Measurements from ENCODE around the gene PDZD2.

The PDZD2 gene

GRCh38 chr5:32102254-32102986 is 463.5 kb downstream of the PDZD2 start:
- Histone ChIP-seq H3K4me1 (ENCODE audit: low read length) (no peaks in the 10 kb centered on the region), H3K27ac (ENCODE audit: low read length) (no peak overlapping the region), H3K9me2 (replicated peaks; ENCODE audit: insufficient read depth, low read length) (no peaks in the 10 kb centered on the region), H3K27me3 (replicated peaks; ENCODE audit: insufficient read depth, low read length) (no peaks in the 10 kb centered on the region), H3K9me3 (replicated peaks; ENCODE audit: insufficient read depth, low read length) (no peaks in the 10 kb centered on the region), H4K20me1 (ENCODE audit: insufficient read depth, low read length) (no peaks in the 10 kb centered on the region), H3K4me2 (ENCODE audit: low read depth, low read length) (no peak overlapping the region), H3K79me2 (ENCODE audit: low read length) (no peaks in the 10 kb centered on the region), H3K36me3 (replicated peaks; ENCODE audit: insufficient read depth, low read length) (no peaks in the 10 kb centered on the region), H2AFZ (ENCODE audit: low read length) (no peak overlapping the region), H3K4me3 (ENCODE audit: low read length) (no peak overlapping the region), H3F3A (ENCODE audit: insufficient read depth, low read length) (no peaks in the 10 kb centered on the region), H3K9ac (ENCODE audit: low read length) (no peak overlapping the region)
- DNase-seq = no peak
- TF ChIP-seq, protein P1, sequence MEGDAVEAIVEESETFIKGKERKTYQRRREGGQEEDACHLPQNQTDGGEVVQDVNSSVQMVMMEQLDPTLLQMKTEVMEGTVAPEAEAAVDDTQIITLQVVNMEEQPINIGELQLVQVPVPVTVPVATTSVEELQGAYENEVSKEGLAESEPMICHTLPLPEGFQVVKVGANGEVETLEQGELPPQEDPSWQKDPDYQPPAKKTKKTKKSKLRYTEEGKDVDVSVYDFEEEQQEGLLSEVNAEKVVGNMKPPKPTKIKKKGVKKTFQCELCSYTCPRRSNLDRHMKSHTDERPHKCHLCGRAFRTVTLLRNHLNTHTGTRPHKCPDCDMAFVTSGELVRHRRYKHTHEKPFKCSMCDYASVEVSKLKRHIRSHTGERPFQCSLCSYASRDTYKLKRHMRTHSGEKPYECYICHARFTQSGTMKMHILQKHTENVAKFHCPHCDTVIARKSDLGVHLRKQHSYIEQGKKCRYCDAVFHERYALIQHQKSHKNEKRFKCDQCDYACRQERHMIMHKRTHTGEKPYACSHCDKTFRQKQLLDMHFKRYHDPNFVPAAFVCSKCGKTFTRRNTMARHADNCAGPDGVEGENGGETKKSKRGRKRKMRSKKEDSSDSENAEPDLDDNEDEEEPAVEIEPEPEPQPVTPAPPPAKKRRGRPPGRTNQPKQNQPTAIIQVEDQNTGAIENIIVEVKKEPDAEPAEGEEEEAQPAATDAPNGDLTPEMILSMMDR (IDR thresholded peaks at IDR 0.05; ENCODE audit: low read length) = no peak
- no peak for TF ChIP-seq EZH2 (optimal IDR thresholded peaks at IDR 0.05; ENCODE audit: low read depth, low read length)
- no peak for TF ChIP-seq EZH2phosphoT487 (IDR thresholded peaks at IDR 0.05; ENCODE audit: low read length)

- no peaks in the 10 kb centered on the region for H3K36me3 ChIP-seq (replicated peaks; ENCODE audit: insufficient read depth, low read length)
- H3K4me3 ChIP-seq (ENCODE audit: low read length) = no peak overlapping the region
- no peaks in the 10 kb centered on the region for H4K20me1 ChIP-seq (ENCODE audit: insufficient read depth, low read length)
- H3K27me3 ChIP-seq (replicated peaks; ENCODE audit: insufficient read depth, low read length) = no peaks in the 10 kb centered on the region
- H3F3A ChIP-seq (ENCODE audit: insufficient read depth, low read length) = no peaks in the 10 kb centered on the region
- TF ChIP-seq, protein P1 (IDR thresholded peaks at IDR 0.05; ENCODE audit: low read length) = no peak
- TF ChIP-seq EZH2phosphoT487 (IDR thresholded peaks at IDR 0.05; ENCODE audit: low read length) (no peak), EZH2 (optimal IDR thresholded peaks at IDR 0.05; ENCODE audit: low read depth, low read length) (no peak)
- no peak overlapping the region for H3K9ac ChIP-seq (ENCODE audit: low read length)
- H3K27ac ChIP-seq (ENCODE audit: low read length) = no peak overlapping the region
- no peaks in the 10 kb centered on the region for H3K4me1 ChIP-seq (ENCODE audit: low read length)
- no peaks in the 10 kb centered on the region for H3K9me3 ChIP-seq (replicated peaks; ENCODE audit: insufficient read depth, low read length)
- H2AFZ ChIP-seq (ENCODE audit: low read length) = no peak overlapping the region
- no peak overlapping the region for H3K4me2 ChIP-seq (ENCODE audit: low read depth, low read length)
- DNase-seq = no peak
- no peaks in the 10 kb centered on the region for H3K79me2 ChIP-seq (ENCODE audit: low read length)
- no peaks in the 10 kb centered on the region for H3K9me2 ChIP-seq (replicated peaks; ENCODE audit: insufficient read depth, low read length)
These were observed 464.6 kb downstream of the PDZD2 start for GRCh38 chr5:32103521-32103920.

- Histone ChIP-seq H3K36me3 (replicated peaks; ENCODE audit: insufficient read depth, low read length) (0 out of 2 replicates have a peak, but pooled peaks cover 6% of the 10 kb centered on the region), H2AFZ (ENCODE audit: low read length) (no peak overlapping the region), H3K4me2 (ENCODE audit: low read depth, low read length) (no peak overlapping the region), H3K9ac (ENCODE audit: low read length) (no peak overlapping the region), H3K9me3 (replicated peaks; ENCODE audit: insufficient read depth, low read length) (no peaks in the 10 kb centered on the region), H3K27ac (ENCODE audit: low read length) (no peak overlapping the region), H3K4me1 (ENCODE audit: low read length) (no peaks in the 10 kb centered on the region), H3F3A (ENCODE audit: insufficient read depth, low read length) (no peaks in the 10 kb centered on the region), H4K20me1 (ENCODE audit: insufficient read depth, low read length) (no peaks in the 10 kb centered on the region), H3K4me3 (ENCODE audit: low read length) (no peak overlapping the region), H3K27me3 (replicated peaks; ENCODE audit: insufficient read depth, low read length) (no peaks in the 10 kb centered on the region), H3K79me2 (ENCODE audit: low read length) (peaks cover 5% of the 10 kb centered on the region), H3K9me2 (replicated peaks; ENCODE audit: insufficient read depth, low read length) (no peaks in the 10 kb centered on the region)
- DNase-seq = no peak
- TF ChIP-seq EZH2 (optimal IDR thresholded peaks at IDR 0.05; ENCODE audit: low read depth, low read length) (no peak), EZH2phosphoT487 (IDR thresholded peaks at IDR 0.05; ENCODE audit: low read length) (no peak)
- TF ChIP-seq, protein P1 (IDR thresholded peaks at IDR 0.05; ENCODE audit: low read length) = no peak
These were observed 468.4 kb downstream of the PDZD2 start for GRCh38 chr5:32107291-32107690.

Data from MM.1S (cell line).